Large intestine (tissue), 3 donors: Measurements from ENCODE around the gene ESR2. TPM values are rescaled to one million over a fixed set of nuclear protein-coding genes. Genes with fewer than 3 reads are reported as not detected.
A peak's percentile ranks its signal among the peaks of the same experiment; 100 is the strongest.

Experiments
- DNase-seq, 2 donors: peaks; one replicate each; pipeline versions ENCODE4 v3.0.0 to v3.0.0-alpha.2; 2013
- H3K27ac ChIP-seq: one replicate; pipeline ENCODE4 v1.5.1; 2013; ENCODE audit warnings: low read length
- H3K27me3 ChIP-seq: 2 replicates; pipeline ENCODE4 v1.6.1; 2013; ENCODE audit warnings: low read length; ENCODE audit not compliant: control insufficient read depth, insufficient read depth
- H3K36me3 ChIP-seq: 2 replicates; pipeline ENCODE4 v1.6.1; 2013; ENCODE audit warnings: low read length; ENCODE audit not compliant: control insufficient read depth, insufficient read depth
- H3K4me1 ChIP-seq: one replicate; pipeline ENCODE4 v1.6.1; 2013; ENCODE audit warnings: low read length; ENCODE audit not compliant: control insufficient read depth, insufficient read depth
- H3K4me3 ChIP-seq: one replicate; pipeline ENCODE4 v1.5.1; 2013; ENCODE audit warnings: low read length
- H3K9me3 ChIP-seq: one replicate; pipeline ENCODE4 v1.6.1; 2013; ENCODE audit warnings: mild to moderate bottlenecking, low read depth, low read length, moderate library complexity; ENCODE audit not compliant: control insufficient read depth
- WGBS: methylation state at CpG from one replicate; pipeline ENCODE4 v1.1.5; 2013; ENCODE audit warnings: low lambda C conversion rate; ENCODE audit not compliant: insufficient coverage; 5-methylcytosine and 5-hydroxymethylcytosine counted together
- polyA plus RNA-seq: library from polyadenylated mRNA; unstranded; fragments of 120-200 nt; gene quantifications from one replicate; pipeline ENCODE4 v1.2.1, GENCODE V29; 2013

The ESR2 gene
- polyA plus RNA-seq, 1 donor: 0.66 TPM

DNA sequence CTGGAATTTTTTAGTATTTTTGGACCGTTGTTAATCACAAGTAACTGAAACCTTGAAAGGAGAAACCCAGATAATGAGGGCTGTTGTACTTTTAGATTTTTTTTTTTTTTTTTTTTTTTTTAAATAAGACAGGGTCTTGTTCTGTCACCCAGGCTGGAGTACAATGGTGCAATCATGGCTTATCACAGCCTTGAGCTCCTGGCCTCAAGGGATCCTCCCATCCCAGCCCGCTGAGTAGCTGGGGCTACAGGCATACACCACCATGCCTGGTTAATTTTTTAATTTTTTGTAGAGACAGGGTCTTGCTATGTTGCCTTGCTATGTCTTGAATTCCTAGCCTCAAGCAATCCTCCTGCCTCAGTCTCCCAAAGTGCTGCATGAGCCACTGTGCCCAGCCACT lies 229.7 kb downstream of the ESR2 start:
- no peak overlapping the region for H3K27ac ChIP-seq
- no peak for DNase-seq
- peaks cover 31% of the 10 kb centered on the region for H3K36me3 ChIP-seq
- no CpG with 5 or more reads among the region's 2 CpGs for WGBS
- H3K4me1 ChIP-seq: no peaks in the 10 kb centered on the region
- H3K9me3 ChIP-seq: no peaks in the 10 kb centered on the region
- no peaks in the 10 kb centered on the region for H3K27me3 ChIP-seq
- no peak overlapping the region for H3K4me3 ChIP-seq

DNA sequence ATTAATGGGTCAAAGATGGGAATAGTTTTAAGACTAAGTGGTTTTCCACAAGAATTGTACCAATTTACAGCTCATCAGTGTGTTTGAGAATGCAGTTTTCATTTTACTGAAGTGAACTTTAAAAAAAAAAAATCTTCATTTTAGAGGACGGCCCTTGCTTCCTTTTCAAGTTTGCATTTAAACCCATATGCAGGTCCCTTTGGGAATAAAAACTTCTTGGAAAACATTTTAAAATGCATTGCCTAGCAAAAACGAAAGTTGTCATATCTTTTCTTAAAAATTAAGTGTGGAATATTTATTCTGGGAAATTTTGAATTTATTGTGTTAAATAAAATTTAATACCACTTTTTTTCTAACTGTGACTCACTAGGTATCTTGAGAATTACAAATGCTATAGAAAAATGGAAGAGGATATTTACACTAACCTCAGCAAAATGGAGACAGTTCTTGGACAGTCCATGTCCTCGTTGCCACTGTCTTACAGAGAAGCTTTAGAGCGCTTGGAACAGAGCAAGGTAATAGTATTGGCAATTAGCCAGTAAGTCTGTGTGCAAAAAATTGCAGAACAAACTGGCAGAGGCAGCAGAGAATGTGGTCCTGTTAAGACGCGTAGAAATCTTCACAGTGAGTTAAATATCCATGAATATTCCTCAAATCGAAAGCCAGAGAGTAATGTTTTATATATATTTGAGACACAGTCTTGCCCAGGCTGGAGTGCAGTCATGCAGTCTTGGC lies 231.6 kb downstream of the ESR2 start:
- Histone ChIP-seq H3K4me1 (no peaks in the 10 kb centered on the region), H3K27ac (no peak overlapping the region), H3K36me3 (peaks cover 23% of the 10 kb centered on the region), H3K27me3 (no peaks in the 10 kb centered on the region), H3K4me3 (no peak overlapping the region), H3K9me3 (no peaks in the 10 kb centered on the region)
- DNase-seq: no peak
- WGBS: 87% methylated on average over 5 of the region's 7 CpGs

DNA sequence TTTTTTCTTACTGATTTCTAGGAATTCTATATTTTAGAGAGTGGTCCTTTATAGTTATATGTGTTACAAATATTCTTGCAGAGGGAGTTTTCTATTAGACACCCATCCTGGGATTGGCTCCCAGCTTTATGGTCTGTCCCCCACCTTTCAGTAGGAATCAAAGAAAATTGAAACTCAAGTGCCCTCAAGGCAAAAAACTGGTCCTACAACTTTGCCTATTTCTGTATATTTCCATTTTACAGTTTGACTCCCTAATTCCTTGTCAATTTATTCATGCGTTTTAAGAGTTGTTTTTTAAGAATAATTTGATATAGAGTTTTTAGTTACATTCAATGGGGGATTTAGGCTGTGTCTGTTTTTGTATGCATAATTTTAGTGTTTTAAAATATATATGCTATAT lies 232.5 kb downstream of the ESR2 start:
- 100% methylated on average over 1 of the region's 1 CpG for WGBS

DNA sequence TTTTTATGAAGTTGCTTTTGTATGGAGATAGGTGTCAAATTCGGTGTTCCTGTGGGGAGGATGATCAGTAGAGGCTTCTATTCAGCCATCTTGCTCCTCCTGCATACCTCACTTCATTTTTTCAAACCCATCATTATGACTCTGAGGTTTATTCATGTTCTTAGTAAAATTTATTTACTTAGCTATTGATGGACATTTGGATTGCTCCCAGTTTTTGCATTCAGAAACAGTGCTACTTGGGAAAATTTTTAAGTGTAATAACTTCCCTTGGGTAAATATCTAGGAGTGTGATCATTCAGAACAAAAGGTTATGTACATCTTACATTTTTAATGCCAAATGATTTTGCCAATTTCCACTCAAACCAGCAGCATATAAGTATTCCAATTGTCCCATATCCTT lies 233.1 kb downstream of the ESR2 start:
- H3K4me3 ChIP-seq: no peak overlapping the region
- H3K36me3 ChIP-seq: peaks cover 24% of the 10 kb centered on the region
- no peak for DNase-seq
- WGBS: 100% methylated on average over 1 of the region's 1 CpG
- H3K27ac ChIP-seq: no peak overlapping the region
- no peaks in the 10 kb centered on the region for H3K4me1 ChIP-seq
- H3K27me3 ChIP-seq: no peaks in the 10 kb centered on the region
- no peaks in the 10 kb centered on the region for H3K9me3 ChIP-seq

More for the DNA sequence above, 232.5 kb downstream of the ESR2 start:
- Histone ChIP-seq H3K27ac (no peak overlapping the region), H3K4me3 (no peak overlapping the region), H3K36me3 (peaks cover 28% of the 10 kb centered on the region), H3K4me1 (no peaks in the 10 kb centered on the region), H3K9me3 (no peaks in the 10 kb centered on the region), H3K27me3 (no peaks in the 10 kb centered on the region)
- DNase-seq: no peak

DNA sequence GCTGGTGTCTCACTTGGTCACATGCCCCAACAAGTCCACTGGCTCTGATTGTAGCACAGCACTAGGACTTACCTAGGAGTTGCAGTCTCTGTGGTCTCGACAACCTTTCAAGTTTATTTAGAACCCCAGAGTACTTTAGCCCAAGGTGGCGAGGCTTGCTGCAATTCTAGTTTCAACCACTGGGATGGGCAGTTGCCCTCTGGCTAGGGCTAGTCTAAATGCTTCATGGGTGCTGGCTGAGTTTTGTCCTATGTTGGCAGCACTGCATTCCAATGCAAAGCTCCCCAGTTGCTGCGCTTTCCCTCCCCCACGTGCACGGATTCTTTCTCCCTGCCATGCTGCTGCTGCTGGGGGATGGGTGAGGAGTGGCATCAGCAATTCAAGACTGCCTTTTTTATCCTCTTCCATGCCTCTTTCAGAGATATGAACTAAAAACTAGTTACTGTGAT lies 233.5 kb downstream of the ESR2 start:
- Histone ChIP-seq H3K4me1 (no peaks in the 10 kb centered on the region), H3K27ac (no peak overlapping the region), H3K4me3 (no peak overlapping the region), H3K36me3 (peaks cover 26% of the 10 kb centered on the region), H3K27me3 (no peaks in the 10 kb centered on the region), H3K9me3 (no peaks in the 10 kb centered on the region)
- peak in 1 of 2 donors; percentile 10 for DNase-seq
- WGBS: no CpG with 5 or more reads among the region's 5 CpGs

DNA sequence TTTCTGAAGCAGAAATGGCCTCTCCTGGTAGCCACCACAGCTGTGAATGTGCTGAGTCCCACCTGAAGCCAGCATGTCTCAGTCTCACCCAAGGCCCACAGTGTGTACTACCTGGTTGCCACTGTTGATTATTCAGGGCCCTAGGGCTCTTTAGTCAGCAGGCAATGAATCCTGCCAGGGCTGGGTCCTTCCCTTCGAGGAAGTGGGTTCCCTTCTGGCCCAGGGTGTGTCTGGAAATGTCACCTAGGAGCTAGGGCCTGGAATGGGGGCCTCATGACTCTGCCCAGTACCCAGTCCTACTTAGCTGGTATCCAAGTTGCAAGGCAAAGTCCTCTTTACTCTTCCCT lies 234.0 kb downstream of the ESR2 start:
- Histone ChIP-seq H3K4me3 (no peak overlapping the region), H3K4me1 (no peaks in the 10 kb centered on the region), H3K36me3 (peaks cover 26% of the 10 kb centered on the region), H3K27me3 (no peaks in the 10 kb centered on the region), H3K9me3 (no peaks in the 10 kb centered on the region), H3K27ac (no peak overlapping the region)
- no CpG with 5 or more reads among the region's 1 CpG for WGBS
- DNase-seq: no peak

DNA sequence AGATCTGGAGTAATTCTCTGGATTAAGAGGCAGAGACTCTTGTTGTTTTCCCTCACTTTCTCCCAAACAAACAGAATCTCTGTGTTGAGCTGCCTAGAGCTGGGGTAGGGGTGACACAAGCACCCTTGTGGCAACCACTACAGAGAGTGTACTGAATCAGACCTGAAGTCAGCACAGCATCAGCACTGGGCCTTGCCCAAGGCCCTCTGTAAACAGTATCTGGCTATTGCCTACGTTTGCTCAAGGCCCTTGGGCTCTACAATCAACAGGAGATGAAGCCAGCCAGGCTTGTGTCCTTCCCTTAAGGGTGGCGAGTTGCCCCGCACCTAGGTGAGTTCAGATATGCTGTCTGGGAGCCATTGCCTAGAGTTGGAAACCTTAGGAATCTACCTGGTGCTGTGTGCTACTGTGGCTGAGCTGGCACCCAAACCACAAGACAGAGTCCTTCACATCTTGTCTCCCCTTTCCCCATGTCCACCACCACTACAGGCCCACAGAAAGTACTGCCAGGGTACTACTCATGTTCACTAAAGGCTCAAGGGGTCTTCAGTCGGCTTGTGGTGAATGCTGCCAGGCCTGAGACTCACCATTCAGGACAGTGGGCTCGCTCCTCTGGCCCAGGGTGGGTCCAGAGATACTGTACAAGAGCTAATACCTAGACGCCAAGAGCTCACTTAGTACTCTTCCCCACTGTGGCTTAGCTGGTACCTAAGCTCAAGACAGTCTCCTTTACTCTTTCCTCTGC lies 234.5 kb downstream of the ESR2 start:
- no CpG with 5 or more reads among the region's 6 CpGs for WGBS
- Histone ChIP-seq H3K4me3 (no peak overlapping the region), H3K4me1 (no peaks in the 10 kb centered on the region), H3K27me3 (no peaks in the 10 kb centered on the region), H3K27ac (no peak overlapping the region), H3K9me3 (no peaks in the 10 kb centered on the region), H3K36me3 (peaks cover 26% of the 10 kb centered on the region)
- no peak for DNase-seq

DNA sequence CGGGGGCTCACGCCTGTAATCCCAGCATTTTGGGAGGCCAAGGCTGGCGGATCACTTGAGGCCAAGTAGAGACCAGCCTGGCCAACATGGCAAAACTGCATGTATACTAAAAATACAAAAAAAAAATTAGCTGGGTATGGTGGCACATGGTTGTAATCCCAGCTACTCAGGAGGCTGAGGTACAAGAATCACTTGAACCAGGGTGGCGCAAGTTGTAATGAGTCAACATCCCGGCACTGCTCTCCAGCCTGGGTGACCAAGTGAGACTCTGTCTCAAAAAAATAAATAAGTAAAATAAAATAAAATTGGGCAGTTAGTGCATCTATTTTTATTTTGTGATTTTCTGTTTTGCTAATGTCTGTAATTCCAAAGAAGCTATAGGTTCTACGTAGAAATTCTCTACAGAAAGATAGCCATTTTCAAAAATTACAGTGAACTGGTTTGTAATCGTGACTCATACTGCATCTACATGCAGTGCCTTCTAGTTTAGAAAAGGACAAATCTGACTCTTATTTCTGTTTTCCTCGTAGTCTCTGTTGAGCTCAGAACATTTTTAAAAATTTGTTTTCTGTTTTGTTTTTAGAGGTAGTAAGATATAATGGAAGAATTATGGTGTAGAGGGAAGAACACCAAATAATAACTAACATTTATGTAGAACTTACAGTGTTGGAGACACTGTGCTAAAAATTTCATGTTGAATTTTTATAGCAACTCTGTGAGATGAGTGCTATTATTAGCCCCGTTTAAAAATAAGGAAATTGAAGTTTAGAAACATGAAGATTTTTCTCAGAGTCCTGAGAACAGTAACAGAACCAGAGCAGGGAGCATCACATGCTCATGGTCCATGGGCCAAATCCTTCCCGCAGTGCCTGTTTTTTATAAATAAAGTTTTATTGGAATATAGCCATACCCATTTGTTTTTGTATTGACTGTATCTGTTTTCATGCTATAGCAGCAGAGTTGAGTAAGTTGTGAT lies 240.2 kb downstream of the ESR2 start:
- WGBS: 67% methylated on average over 3 of the region's 10 CpGs
- no peak overlapping the region for H3K27ac ChIP-seq
- H3K9me3 ChIP-seq: no peaks in the 10 kb centered on the region
- no peaks in the 10 kb centered on the region for H3K27me3 ChIP-seq
- no peaks in the 10 kb centered on the region for H3K4me1 ChIP-seq
- peaks cover 26% of the 10 kb centered on the region for H3K36me3 ChIP-seq
- DNase-seq: no peak
- no peak overlapping the region for H3K4me3 ChIP-seq

DNA sequence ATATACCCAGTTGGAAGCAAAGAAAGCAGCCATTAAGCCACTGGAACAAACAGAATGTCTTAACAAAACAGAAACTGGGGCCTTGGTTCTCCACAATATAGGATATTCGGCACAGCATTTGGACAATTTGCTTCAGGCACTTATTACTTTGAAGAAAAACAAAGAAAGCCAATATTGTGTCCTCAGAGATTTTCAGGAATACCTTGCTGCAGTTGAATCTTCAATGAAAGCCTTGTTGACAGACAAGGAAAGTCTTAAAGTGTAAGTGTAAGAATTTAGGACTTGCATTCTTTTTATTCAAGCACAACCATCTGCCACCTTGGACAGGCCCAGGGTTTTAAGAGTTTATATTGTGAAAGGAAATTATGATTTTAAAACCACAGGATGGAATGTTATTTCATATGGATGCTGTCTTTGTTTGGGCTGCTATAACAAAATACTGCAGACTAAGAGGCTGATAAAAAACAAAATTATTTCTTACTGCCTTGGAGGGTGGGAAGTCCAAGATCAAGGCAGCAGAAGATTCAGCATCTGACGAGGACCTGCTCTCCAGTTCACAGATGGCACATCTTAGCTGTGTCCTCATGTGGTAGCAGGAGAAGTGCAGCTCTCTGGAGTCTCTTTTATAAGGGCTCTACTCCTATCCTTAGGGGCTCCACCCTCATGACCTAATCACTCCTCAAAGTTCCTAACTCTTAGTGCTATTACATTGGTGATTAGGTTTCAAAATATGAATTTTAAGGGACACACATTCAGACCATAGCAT lies 244.4 kb downstream of the ESR2 start:
- H3K27ac ChIP-seq: no peak overlapping the region
- no peak for DNase-seq
- no CpG with 5 or more reads among the region's 2 CpGs for WGBS
- H3K4me3 ChIP-seq: no peak overlapping the region
- H3K4me1 ChIP-seq: no peaks in the 10 kb centered on the region
- no peaks in the 10 kb centered on the region for H3K9me3 ChIP-seq
- no peaks in the 10 kb centered on the region for H3K27me3 ChIP-seq
- peaks cover 21% of the 10 kb centered on the region for H3K36me3 ChIP-seq
